Common myeloid progenitor, CD34-positive (primary cell): ENCODE data around the gene GTF2IRD1.

Source experiments
- CTCF ChIA-PET: fragments of 350-600 bp; sonication (Branson Sonifier 250); formaldehyde crosslinking; loops from one replicate; lab custom pipeline; 2021; ENCODE audit warnings: antibody characterized with exemption; lab: Charles Lee
- POLR2A ChIA-PET: fragments of 350-600 bp; sonication (Branson Sonifier 250); formaldehyde crosslinking; loops from one replicate; lab custom pipeline; 2021; ENCODE audit warnings: antibody characterized with exemption; lab: Charles Lee
- DNase-seq, 3 donors: peaks; one replicate each; pipeline versions ENCODE4 v3.0.0 to v3.0.0-alpha.2; 2013
- H3K27ac ChIP-seq, 2 experiments: 1 replicate in 1 of 2; 2 replicates in 1 of 2; pipeline ENCODE4 v1.7.0; 2013; ENCODE audit warnings: inconsistent platforms in 2 of 2, low read length in 2 of 2, mild to moderate bottlenecking in 2 of 2, low read depth in 1 of 2, moderate library complexity in 1 of 2; ENCODE audit not compliant: severe bottlenecking in 2 of 2, insufficient read depth in 1 of 2, poor library complexity in 1 of 2
- H3K27me3 ChIP-seq, 5 experiments: replicated peaks in 2 of 5; 1 replicate in 3 of 5; 2 replicates in 2 of 5; pipeline versions ENCODE4 v1.6.1 to v1.7.0; 2013; ENCODE audit warnings: low read length in 4 of 5, mild to moderate bottlenecking in 2 of 5, moderate library complexity in 2 of 5, inconsistent platforms in 1 of 5; ENCODE audit not compliant: insufficient read depth in 5 of 5, control insufficient read depth in 4 of 5
- H3K36me3 ChIP-seq, 4 experiments: 1 replicate in 2 of 4; 2 replicates in 2 of 4; pipeline versions ENCODE4 v1.6.1 to v1.7.0; 2013; ENCODE audit warnings: low read length in 3 of 4, control low read depth in 1 of 4, mild to moderate bottlenecking in 1 of 4; ENCODE audit not compliant: control insufficient read depth in 4 of 4, insufficient read depth in 4 of 4
- H3K4me1 ChIP-seq, 4 experiments: 1 replicate in 3 of 4; 2 replicates in 1 of 4; pipeline versions ENCODE4 v1.6.1 to v1.7.1; 2013; ENCODE audit warnings: low read length in 3 of 4, mild to moderate bottlenecking in 3 of 4, control low read depth in 1 of 4, inconsistent platforms in 1 of 4, moderate library complexity in 1 of 4; ENCODE audit not compliant: control insufficient read depth in 4 of 4, insufficient read depth in 4 of 4; ENCODE audit errors: control extremely low read depth in 1 of 4
- H3K4me3 ChIP-seq, 7 experiments: 1 replicate in 4 of 7; 2 replicates in 3 of 7; pipeline versions ENCODE4 v1.5.1 to v1.7.0; 2013; ENCODE audit warnings: mild to moderate bottlenecking in 7 of 7, low read length in 6 of 7, moderate library complexity in 6 of 7, inconsistent platforms in 2 of 7, low read depth in 2 of 7, control low read depth in 1 of 7; ENCODE audit not compliant: insufficient read depth in 4 of 7, control insufficient read depth in 1 of 7; ENCODE audit errors: extremely low read depth in 1 of 7
- H3K9me3 ChIP-seq, 5 experiments: 1 replicate in 4 of 5; 2 replicates in 1 of 5; pipeline versions ENCODE4 v1.6.1 to v1.7.1; 2013; ENCODE audit warnings: low read length in 4 of 5, mild to moderate bottlenecking in 2 of 5, inconsistent platforms in 1 of 5, low read depth in 1 of 5, moderate library complexity in 1 of 5; ENCODE audit not compliant: control insufficient read depth in 4 of 5, insufficient read depth in 2 of 5; ENCODE audit errors: control extremely low read depth in 1 of 5
- WGBS: methylation state at CpG from one replicate; pipeline ENCODE4 v1.1.5; 2013; ENCODE audit not compliant: insufficient coverage; 5-methylcytosine and 5-hydroxymethylcytosine counted together

The GTF2IRD1 gene

DNA sequence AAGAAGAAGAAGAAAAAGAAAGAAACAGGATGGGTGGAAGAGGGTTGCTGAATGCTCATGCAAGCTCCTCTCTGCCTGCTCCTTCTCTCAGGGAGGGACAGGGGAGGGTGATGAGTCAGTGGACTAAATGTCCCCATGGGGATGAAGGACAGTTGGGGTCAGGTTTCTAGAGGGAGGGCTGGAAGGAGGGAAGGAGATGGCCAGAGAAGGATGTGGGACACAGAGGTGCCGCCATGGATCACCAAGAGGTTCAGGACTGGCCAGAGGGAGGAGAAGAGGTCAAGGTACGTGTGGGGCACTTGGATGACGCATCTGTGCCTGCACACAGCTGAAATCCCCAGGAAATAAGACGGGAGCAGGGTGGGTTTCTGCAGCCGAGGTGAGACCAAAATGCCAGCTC is 115.0 kb downstream of the GTF2IRD1 start:
- H3K9me3 ChIP-seq = no peaks in the 10 kb centered on the region
- ChIA-PET POLR2A (interaction anchor here (0.7 kb wide), 1 partner anchor 551 kb away, joined by 4 read pairs; no protein-coding TSS in a partner anchor), CTCF (interaction anchor here (1.2 to 5.2 kb wide), 5 partner anchors 10 to 155 kb away, joined by 3 to 56 read pairs (median 24); no protein-coding TSS in a partner anchor)
- H3K27ac ChIP-seq = no peak overlapping the region
- no peaks in the 10 kb centered on the region for H3K36me3 ChIP-seq
- WGBS = 98% methylated on average over 4 of the region's 5 CpGs
- peaks cover 0 to 3% (median 1%) of the 10 kb centered on the region in 4 experiments for H3K4me1 ChIP-seq
- no peak for DNase-seq
- H3K27me3 ChIP-seq = no peaks in the 10 kb centered on the region
- H3K4me3 ChIP-seq = no peak overlapping the region

DNA sequence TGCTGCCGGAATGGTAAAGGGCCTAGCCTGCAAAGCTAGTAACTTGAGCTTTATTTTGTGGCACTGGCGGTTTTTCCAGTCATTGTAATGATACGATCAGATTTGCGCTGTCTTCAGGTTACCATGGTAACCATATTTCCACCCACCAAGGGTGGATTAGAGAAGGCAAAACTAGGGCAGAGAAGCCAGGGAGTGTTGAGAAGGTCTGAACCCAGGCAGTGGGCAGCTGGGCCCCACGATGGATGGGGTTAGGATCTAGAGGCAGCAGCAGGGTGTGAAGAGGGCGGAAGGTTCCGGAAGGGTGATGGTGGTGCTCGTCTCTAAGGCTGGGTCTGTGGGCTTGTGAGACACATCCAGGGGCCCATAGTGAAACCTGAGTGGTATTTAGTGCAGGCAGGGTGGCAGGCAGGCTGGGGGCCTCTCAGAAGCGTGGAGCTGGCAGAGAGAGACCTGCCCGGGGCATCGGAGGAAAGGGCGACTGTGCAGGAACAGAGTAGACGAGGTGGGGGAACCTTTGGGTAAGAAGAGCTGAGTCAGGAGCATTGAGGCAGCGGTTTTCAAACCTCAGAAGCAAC is 115.9 kb downstream of the GTF2IRD1 start:
- ChIA-PET POLR2A (no interaction called here), CTCF (interaction anchor here (0.6 to 5.2 kb wide), 5 partner anchors 9 to 156 kb away, joined by 3 to 56 read pairs (median 7); no protein-coding TSS in a partner anchor)
- H3K27me3 ChIP-seq = no peaks in the 10 kb centered on the region
- H3K27ac ChIP-seq = no peak overlapping the region
- peak in 2 of 3 donors; percentile 36 to 56 for DNase-seq
- H3K4me3 ChIP-seq = no peak overlapping the region
- 92% methylated on average over 8 of the region's 14 CpGs for WGBS
- H3K4me1 ChIP-seq = peaks cover 0 to 3% (median 1%) of the 10 kb centered on the region in 4 experiments
- H3K9me3 ChIP-seq = no peaks in the 10 kb centered on the region
- H3K36me3 ChIP-seq = no peaks in the 10 kb centered on the region

DNA sequence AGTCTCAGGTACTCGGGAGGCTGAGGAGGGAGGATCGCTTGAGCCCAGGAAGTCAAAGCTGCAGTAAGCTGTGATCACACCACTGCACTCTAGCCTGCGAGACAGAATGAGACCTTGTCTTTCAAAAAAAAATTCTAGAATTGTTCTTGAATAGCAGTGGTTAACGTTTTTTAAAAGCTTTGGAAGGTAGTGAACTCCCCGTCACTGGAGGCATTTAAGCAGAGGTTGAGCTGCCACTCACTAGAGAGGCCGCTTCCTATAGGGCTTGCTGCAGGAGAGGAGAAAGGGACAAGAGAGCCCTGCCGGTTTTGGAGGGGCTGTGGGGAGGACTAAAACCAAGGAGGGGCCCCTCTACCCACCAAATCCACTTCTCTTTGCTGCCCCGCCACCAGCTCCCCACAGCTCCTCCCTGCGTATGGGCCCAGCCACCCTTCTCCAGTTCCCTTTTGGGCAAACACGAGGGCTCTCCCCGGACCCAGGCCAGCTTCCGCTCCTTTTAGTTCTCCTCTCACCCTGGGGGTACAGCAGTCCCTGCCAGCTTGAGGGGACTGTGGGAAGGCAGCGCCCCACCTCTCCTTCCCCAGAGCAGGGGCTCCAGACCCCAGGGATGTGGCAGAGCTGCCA is 116.9 kb downstream of the GTF2IRD1 start:
- ChIA-PET CTCF (interaction anchor here (0.6 to 2.0 kb wide), 4 partner anchors 28 to 153 kb away, joined by 3 to 7 read pairs (median 5); no protein-coding TSS in a partner anchor), POLR2A (no interaction called here)
- Histone ChIP-seq H3K27me3 (no peaks in the 10 kb centered on the region), H3K4me3 (no peak overlapping the region), H3K9me3 (no peaks in the 10 kb centered on the region), H3K27ac (no peak overlapping the region), H3K36me3 (no peaks in the 10 kb centered on the region), H3K4me1 (peaks cover 0 to 3% (median 1%) of the 10 kb centered on the region in 4 experiments)
- WGBS = 92% methylated on average over 9 of the region's 13 CpGs
- DNase-seq = no peak

DNA sequence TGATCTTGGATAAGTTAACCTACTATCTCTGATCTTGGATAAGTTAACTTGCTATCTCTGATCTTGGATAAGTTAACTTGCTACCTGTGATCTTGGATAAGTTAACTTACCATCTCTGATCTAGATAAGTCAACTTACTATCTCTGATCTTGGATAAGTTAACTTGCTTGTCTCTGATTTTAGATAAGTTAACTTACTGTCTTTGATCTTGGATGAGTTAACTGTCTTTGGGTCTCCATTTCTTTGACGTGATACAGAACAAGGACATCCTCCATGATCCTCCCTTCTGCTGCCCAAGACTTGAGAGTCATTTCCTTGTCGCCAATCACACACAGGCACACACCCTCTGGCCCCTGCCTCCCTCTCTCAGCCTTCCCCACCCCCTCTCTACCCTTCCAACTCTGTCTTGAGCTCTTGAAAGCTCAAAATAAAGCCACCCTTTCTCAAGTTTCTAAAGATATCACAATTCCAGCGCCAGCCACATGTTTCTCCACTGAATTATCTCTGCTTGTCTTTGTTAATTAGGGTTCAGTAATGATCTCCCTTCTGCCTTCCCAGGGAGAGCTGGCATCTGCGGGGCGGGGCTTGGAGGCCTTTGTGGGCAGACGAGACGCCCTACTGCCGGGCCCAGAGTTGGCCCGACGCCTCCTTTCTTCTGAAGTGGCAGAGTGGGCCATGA is 118.7 kb downstream of the GTF2IRD1 start:
- CTCF ChIA-PET = interaction anchor here (0.9 to 1.3 kb wide), 3 partner anchors 8 to 12 kb away, joined by 3 read pairs; no protein-coding TSS in a partner anchor
- peaks cover 0 to 3% (median 1%) of the 10 kb centered on the region in 4 experiments for H3K4me1 ChIP-seq
- H3K36me3 ChIP-seq = no peaks in the 10 kb centered on the region
- peak in 1 of 3 donors; percentile 24 for DNase-seq
- no peak overlapping the region for H3K27ac ChIP-seq
- H3K27me3 ChIP-seq = no peaks in the 10 kb centered on the region
- no peaks in the 10 kb centered on the region for H3K9me3 ChIP-seq
- POLR2A ChIA-PET = no interaction called here
- H3K4me3 ChIP-seq = no peak overlapping the region
- 89% methylated on average over 5 of the region's 10 CpGs for WGBS

DNA sequence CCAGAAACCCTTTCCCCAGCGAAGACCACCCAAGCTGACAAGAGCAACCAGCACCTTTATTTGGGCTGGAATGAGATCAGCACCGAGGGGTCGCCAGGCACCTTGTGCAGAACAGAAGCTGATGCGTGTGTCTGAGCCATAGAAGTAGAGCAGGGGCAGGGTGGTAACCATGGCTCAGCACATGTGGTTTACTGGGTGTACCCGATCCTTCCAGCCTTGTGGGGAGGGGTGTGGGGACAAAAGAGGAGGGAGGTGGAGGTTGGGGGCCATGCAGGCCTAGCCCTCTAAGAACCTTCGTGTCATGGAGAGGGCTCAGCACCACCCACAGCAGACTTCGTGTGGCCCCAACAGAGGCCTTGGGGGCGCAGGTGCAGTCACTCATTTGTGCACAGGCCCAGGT is 119.8 kb downstream of the GTF2IRD1 start:
- POLR2A ChIA-PET = no interaction called here
- Histone ChIP-seq H3K27me3 (no peaks in the 10 kb centered on the region), H3K36me3 (no peaks in the 10 kb centered on the region), H3K4me3 (no peak overlapping the region), H3K4me1 (peaks cover 0 to 3% (median 1%) of the 10 kb centered on the region in 4 experiments), H3K9me3 (no peaks in the 10 kb centered on the region), H3K27ac (no peak overlapping the region)
- 90% methylated on average over 7 of the region's 8 CpGs for WGBS
- DNase-seq = peak in 1 of 3 donors; percentile 26
- CTCF ChIA-PET = interaction anchor here (1.3 kb wide), 1 partner anchor 11 kb away, joined by 3 read pairs; no protein-coding TSS in a partner anchor

DNA sequence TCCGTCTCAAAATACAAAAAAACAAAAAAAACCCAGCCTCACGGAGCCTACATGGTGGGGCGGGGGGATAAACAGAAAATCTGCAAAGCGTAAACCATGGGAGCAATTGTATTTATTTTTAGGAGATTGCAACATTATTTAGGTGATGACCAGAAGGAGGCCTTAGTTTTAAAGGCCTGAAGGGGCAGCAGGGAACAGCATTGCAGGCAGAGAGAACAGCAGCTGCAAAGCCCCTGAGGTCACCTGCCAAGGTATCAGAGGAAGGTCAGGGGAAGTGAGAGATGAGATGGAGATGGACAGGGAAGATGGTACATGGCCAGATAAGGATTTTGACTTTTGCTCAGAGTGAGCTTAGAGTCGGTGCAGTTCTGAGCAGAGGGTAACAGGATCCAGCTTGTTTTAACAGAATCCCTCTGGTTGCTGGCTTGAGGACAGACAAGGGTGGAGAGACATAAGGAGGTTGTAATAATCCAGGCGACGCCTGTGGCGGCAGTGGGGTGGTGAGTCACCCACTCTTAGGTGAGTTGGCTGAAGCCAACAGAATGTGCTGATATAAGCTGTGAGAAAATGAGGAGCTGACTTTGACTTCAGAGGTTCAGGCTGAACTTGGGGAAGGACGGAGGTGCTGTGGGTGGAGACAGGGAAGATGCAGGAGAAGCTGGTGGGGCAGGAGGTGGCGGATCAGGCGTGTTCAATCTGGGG is 121.5 kb downstream of the GTF2IRD1 start:
- DNase-seq = peak in 1 of 3 donors; percentile 28
- no peaks in the 10 kb centered on the region for H3K27me3 ChIP-seq
- no peaks in the 10 kb centered on the region for H3K9me3 ChIP-seq
- no peak overlapping the region for H3K4me3 ChIP-seq
- H3K36me3 ChIP-seq = no peaks in the 10 kb centered on the region
- ChIA-PET CTCF (interaction anchor here (1.3 kb wide), 1 partner anchor 9 kb away, joined by 5 read pairs; no protein-coding TSS in a partner anchor), POLR2A (no interaction called here)
- 97% methylated on average over 9 of the region's 11 CpGs for WGBS
- no peak overlapping the region for H3K27ac ChIP-seq
- peaks cover 0 to 2% (median 0%) of the 10 kb centered on the region in 4 experiments for H3K4me1 ChIP-seq
